HL-60/S4 (cell line): ENCODE data around the gene CHMP1A.
"Not testable (repeated sequence)": the region's sequence is repeated elsewhere in the genome, so short reads cannot be mapped to it uniquely, and the experiment has no call there.

Experiments used
- in situ Hi-C: fragments of 300-500 bp; cut with MboI; formaldehyde crosslinking; loops from 2 replicates; pipeline ENCODE4 v1.14.3; 2022; ENCODE audit warnings: low sequenced_read_pairs

Gene CHMP1A

DNA sequence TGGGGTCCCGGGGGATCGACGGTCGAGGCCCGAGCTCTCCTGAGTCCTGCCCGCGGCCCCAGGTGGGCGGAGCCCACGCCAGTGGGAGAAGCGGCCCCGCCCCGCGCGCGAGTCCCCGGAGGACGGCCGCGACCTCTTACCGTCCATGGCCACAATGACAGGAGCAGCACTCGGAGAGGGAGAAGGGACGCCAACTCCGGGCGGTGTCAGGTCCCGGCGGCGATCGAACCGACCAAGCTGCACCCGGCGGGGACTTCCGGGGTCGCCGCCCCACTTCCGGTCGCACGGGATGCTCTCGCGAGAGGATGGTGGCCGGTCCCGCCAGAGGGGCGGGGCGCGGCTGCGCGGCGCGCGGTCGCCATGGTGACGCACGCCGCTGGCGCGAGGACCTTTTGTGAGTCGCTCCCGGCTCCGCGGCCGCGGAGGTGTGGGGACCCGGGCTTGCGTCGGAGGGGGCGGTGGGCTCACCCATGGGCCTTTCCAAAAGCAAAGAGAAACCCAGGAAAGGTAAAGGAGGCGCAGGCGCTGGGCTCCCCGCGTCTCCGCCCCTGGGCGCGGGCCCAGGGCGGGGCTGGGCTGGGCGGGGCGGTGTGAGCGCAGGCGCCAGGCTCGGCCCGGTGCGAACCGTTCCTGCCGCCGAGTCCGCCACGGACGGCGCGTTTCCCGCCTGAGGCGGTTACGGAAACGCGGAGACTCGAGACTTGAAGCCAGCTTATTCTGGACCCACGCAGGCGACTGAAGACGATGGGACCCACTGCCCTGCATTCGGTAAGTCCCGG is at the start of gene CHMP1A, which contains the start of gene SPATA33:
Gene CHMP1A, minus strand, starts transcription at position 267 of the 779 bp plus-strand sequence. Its CDS starts 120 bp downstream, at position 147.
Gene SPATA33, plus strand, starts transcription at position 395 of the 779 bp plus-strand sequence. Its CDS starts 76 bp downstream, at position 471.
- in situ Hi-C loops = no loop called here

DNA sequence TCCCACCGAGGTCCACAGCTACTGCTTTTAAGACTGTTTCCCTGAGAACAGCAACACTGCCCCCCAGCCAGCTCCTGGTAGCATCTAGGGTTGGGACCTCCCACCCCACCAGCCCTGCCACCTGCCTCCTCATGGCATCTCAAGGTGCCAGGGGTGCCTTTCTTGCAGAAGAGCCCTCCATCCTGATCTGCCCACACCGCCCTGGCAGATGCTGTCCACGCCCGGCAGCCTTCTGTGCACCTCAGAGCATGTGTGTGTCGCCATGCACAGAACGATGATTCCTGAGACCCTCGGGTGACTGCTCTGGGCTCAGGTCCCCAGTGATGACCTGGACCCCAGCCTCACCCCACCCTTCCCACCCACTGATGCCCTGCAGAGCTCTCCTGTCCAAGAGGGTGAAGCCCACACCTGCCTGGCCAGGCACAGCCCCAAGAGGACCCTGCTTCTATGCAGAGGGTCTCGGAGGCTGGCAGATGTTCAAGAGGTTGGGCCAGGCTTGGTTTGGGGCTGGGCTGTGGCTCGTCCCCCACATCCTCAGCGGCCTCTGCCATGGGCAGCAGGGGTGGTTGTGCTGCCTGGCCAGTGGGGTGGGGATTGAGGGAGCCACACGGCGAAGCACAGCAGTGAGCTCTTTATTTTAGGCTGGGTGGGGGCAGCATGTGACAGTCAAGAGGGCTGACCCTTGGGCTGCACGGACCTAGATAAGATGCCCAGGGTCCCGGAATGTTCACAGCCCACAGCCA is 49.2 kb upstream of the CHMP1A start:
- in situ Hi-C loops = no loop called here

DNA sequence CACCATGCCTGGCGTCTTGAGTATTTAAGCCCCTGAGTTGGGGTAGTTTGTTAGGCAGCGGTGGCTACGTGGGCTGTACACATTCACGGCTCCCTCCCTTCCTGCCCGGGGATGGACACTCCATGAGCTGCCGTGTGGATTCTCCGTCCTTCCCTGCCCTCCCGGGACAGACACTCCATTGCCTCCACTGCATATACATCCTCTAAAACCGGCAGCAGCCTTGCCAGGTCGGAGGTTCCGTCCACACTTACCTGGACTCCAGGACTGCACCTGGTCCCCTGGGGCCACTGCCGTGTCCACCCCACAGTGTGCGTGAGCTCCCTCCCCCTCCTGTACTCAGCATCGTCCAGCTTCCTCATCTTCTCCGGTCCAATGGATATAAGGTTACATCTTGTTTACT is 47.5 kb upstream of the CHMP1A start:
- in situ Hi-C loops = no loop called here

DNA sequence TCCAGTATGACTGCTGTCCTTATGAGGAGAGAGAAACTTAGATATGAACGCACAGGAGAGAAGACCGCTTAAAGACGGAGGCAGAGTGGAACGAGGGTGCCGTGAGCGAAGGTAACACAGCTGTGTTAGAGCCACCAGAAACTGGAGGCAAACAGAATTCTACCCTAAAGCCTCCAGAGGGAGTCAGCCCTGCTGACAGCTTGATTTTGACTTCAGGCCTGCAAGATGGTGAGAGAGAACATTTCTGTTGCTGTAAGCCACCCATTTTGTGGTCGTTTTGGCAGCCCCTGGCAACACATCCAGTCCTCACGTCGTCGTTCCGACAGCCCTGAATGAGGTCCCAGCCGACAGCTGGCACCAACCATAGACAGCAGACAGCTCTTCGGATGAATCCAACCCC is 46.8 kb upstream of the CHMP1A start:
- in situ Hi-C loops = no loop called here

DNA sequence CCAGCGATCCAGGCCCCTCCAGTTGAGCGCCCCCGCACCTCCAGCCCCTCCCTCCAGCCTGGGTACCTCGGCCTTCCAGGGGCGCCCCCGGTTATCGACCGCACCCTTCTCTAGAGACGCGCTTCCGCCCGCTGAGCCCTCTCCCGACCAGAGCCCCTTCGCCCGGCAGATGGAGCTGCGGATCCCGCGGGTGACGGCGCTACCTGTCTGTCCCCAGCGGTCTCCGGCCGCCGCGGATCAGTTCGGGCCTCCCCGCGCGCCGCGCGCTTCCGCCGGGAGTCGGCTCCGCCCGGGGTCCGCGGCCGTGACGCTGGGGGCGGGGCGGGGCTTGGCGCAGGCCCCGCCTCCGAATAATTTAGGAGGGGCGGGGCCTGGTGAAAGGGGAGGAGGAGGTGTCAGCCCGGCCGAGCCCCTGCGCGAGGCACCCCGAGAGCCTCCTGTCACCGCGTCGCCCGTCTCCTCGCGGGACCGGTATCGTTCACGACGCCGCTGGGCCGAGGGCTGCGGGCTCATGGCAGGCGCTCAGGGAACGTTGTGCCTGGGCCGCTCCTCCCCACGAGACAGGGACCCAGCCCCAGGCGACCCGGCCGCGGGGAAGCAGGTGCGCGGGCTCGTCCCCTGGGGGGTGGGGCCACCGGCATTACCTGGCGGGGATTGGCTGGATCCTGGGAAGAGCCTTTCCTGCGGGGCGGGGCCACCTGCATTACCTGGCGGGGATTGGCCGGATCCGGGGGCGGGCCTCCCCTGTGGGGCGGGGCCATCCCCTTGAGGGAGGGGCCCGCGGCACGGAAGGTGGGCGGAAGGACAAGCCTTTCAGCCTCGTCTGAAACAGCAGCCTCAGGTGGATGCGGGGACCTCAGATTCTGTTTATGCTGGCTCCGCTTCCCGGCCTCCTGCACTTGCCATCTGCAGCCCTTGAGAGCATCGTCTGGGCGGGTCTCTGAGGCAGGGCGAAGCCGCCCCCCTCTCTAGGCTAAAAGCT is 44.2 kb upstream of the CHMP1A start, which contains the start of gene SPATA2L:
Gene SPATA2L, minus strand, starts transcription at position 281 of the 982 bp plus-strand sequence. CDS start 473 bp downstream, outside the sequence.
- in situ Hi-C loops = no loop called here

DNA sequence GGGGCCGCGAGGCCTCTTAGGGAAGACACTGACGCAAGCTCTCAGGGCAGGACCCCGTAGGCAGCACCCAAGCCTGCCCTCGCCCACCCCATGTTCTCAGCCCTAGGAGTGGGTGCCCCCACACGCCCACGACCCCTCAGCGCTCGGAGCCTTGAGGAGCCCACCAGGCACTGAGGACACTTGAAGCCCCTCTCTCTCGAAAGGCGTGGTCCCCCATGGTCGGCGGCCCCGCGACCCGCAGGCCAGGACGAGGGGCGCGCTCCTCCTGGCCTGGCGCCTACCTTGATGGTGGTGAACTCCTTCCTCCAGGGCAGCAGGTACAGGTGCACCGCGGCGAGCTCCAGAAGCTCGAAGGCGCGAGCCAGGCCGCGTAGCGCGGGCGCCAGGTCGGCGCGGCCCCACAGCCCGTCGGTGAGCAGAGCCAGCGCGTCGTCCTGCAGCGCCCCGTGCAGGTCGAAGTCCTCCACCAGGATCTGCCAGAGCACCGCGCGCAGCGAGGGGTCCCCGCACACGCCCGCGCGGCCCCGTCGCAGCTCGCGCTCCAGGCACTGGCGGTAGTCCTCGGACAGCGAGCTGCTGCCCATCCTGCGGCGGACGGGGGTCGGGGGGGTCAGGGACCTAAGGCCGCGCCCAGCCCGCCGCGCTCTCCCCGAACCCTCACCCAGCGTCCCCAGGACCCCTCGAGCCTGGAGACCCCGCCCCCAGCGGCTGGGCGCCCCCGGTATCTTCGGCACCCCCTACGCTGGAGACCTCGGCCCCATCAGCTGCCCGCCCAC is 43.3 kb upstream of the CHMP1A start:
- in situ Hi-C loops = no loop called here

DNA sequence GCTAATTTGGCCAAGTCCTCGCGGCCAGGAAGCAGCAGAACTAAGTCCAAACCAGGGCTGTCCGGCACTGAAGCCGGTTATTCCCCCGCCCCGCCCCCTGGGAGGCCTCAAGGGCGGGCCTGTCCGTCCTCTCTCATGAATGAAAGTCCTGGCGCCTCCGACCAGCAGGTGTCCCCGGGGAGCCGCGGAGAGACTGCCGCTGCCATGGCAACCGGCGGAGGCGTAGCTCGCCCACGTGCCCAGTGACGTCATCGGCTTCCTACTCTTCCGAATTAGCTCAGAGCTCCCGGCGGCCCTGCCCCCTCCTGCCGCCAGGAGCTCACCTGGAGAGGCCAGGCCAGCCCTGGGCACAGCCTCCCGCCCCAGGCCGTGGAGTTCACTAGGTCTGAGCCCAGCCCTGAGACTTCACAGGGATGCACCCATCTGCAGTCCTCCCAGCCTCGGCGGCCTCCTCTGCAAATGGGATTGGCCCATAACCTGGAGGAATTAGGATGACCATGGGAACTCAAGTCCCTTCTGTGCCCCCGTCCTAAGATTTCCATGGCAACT is 42.7 kb upstream of the CHMP1A start:
- in situ Hi-C loops = no loop called here

DNA sequence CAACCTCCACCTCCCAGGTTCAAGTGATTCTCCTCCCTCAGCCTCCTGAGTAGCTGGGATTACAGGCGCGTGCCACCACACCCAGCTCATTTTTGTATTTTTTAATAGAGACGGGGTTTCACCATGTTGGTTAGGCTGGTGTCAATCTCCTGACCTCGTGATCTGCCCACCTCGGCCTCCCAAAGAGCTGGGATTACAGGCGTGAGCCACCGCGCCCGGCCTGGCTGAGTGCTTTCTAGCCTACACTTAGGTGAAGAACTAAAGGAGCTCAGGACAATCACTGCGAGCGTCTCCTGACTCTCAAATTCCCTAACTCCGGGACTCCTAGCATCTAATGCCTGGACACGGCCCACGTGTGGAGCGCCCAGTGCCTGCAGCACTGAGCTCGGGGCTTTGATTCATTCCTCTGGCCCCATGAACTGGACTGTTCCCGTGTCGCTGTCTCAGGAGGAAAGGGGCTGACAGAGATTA is 42.2 kb upstream of the CHMP1A start:
- in situ Hi-C loops = not testable (repeated sequence)

DNA sequence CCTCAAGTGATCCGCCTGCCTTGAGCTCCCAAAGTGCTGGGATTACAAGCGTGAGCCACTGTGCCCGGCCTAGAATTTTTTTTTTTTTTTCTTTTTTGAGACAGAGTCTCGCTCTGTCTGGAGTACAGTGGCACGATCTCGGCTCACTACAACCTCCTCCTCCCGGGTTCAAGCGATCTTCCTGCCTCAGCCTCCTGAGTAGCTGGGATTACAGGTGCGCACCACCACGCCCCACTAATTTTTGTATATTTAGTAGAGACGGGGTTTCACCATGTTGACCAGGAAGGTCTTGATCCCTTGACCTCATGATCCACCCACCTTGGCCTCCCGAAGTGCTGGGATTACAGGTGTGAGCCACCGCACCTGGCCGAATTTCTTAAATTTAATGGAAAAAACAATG is 41.2 kb upstream of the CHMP1A start:
- in situ Hi-C loops = not testable (repeated sequence)

DNA sequence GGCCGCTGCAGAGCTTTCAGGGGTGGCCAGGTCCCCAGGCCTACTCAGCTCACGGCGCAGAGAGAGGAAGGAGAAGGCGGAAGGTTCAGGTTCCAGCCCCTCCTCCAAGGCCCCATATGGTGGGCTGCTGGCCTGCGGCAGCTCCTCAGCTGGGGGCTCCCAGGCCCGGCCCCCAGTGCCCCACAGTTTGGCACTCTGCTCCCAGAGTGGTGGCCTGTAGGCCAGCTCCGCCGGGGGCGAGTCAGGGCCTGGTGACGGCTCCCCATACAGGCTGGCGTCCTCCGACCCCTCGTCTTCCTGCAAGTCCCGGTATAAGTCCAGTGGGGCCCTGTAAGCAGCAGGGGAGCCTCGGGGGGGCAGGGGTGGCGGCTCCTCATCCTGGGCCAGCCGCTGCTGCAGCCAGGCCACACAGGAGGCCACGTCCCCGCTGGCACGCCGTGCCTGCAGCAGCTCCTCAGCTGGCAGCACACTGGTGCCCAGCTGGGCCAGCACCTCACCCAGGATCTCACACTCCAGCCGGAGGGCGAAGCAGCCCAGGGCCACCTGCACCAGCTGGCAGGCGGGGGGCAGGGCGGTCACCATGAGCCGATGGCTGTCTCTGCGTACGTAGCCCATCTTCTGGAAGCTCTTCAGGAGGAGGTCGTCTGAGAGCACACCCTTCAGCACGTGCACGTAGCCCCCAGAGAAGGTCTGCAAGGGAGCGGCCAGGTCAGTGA is 40.3 kb upstream of the CHMP1A start:
- in situ Hi-C loops = no loop called here

DNA sequence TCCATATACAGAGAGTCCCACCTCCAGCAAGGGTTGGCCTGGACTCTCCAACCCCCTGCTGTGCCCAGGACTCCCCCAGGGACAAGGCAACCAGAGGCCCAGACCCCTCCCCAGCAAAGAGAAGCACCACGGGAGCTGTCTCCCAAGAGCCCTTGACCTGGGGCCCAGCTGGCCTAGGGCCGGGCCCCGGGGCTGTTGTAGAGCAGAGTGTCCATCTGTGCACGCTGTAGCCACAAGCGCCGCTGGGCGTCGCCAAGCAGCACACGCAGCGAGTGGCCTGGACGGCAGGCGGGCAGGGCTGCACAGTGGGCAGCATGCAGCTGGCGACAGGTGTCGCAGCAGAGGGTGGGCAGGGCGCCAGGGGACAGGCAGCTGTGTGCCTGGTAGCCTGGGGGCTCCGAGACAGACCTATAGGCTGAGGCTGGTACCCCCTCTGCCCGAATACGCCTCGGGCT is 39.7 kb upstream of the CHMP1A start:
- in situ Hi-C loops = no loop called here

DNA sequence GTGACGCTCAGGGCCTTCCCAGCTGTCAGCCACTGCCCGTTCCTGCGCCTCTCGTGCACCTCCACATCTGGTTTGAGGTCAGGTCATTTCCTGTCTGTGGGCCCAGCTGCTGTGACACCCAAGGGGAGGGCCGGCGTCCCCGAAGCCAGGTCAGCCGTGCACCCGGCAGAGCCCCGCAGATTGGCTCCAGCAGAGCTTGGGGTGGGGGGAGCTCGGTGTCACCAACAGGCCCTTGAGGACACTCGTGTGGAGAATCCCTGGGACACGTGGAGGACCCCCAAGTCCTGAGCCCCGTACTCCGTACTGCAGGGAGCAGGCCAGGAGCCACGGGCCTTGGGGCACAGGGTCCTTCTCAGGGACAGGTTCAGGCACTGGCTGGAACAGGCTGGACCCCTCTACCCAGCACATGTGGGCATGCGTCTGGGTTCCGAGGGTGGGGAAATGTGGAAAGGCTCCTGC is 39.2 kb upstream of the CHMP1A start:
- in situ Hi-C loops = no loop called here

DNA sequence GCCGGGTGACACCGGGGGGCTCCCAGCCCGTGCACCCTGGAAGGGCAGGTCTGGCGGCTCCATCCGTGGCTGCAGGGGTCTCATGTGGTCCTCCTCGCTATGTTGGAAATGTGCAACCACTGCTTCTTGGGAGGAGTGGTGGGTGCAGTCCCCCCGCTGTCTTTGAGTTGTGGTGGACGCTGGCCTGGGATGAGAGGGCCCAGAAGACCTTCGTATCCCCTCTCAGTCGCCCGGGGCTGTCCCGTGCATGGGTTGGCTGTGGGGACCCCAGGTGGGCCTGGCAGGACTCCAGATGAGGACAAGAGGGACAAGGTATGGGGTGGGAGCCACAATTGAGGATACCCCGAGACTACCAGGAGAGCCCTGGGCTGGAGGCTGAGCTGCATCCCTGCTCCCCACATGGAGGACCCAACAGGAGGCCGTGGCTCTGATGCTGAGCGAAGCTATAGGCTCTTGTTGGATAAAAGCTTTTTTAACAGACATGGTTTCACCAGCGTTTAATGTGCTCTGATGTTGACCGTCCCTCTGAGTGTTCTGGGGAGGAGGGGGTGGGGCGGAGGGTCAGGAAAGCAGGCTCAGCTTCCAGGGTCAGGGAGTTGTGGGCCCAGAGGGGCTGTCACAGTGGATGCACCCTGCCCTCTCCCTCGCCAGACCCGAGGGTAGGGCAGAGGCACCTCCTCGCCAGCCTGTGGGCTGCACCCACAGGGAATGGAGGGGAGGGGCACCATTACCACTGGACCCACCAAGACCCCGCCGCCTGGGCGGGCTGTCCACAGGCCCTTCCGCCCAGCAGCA is 38.6 kb upstream of the CHMP1A start:
- in situ Hi-C loops = no loop called here

DNA sequence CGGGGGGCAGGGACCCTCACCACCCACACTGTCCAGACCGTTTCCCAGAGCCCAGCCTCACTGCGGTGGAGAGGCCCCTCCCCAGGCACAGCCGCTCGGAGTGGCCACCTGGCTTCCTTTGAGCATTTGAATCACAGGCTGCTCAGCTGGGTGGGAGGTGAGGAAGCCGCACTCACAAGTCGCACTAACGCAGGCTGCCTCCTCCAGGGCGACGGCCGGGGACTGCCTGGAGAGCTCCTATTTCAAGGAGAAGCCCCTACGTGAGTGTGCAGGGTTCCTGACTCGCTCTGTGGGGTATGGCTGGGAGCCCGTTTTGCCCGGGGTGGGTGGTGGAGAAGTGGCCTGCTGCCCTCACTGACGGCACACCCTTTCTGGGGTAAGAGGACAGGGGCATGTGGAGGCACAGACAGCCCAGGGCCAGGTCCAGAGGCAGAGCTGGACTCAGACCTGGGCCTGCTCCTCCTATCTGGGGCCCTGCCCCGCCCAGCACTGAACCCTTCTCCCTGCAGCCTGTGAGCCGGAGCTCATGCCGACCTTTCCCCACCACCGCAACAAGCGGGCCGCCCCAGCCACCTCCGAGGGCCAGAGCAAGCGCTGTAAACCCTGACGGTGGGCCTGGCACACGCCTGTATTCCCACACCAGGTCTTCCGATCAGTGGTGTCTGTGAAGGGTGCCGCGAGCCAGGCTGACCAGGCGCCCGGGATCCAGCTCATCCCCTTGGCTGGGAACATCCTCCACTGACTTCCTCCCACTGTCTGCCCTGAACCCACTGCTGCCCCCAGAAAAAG is 37.8 kb upstream of the CHMP1A start:
- in situ Hi-C loops = no loop called here

DNA sequence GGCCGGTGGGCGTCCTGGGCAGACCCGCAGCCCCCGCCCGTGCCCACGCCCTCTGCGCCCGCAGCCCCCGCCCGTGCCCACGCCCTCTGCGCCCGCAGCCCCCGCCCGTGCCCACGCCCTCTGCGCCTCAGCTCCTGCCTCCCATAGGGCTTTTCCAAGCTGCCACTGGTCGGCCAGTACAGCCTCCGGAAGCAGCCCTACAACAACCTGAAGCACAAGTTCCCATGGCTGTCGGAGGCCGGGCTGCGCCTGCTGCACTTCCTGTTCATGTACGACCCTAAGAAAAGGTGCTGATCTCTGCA is 37.2 kb upstream of the CHMP1A start:
- in situ Hi-C loops = not testable (repeated sequence)

DNA sequence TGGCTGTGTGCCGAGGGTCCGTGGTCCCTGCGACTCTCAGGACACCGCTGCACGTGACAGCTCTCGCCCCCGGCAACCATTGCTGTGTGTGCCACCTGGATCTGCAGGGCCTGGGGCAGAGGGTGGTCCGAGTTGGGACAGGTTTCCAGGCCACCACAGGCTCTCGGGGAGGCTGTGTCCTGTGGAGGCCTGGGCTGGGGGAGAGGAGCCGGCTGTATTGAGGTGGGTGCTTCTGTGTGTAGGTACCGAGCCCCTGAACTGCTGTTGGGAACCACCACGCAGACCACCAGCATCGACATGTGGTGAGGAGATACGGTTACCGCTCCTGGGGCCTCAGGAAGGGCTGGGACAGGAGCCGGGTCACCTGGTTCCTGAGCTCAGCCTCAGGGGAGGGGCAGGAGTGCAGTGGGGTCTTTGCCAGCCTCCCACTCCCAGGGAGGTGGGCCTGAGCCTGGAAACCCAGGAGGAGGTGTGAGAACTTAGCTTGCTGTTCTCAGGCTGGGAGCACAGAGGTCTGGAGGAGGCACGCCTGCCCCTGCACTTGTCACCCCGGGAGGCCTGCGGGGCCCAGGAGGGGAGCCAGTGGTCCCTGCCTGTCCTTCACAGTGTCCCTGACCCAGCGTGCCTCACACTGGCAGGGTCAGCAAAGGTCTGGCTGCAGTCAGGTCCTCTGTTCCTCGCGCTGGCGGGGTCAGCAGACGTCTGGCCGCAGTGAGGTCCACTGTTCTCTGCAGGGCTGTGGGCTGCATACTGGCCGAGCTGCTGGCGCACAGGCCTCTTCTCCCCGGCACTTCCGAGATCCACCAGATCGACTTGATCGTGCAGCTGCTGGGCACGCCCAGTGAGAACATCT is 36.6 kb upstream of the CHMP1A start:
- in situ Hi-C loops = no loop called here
